ENCODE results near the gene CYBA. TPM values are rescaled to one million over a fixed set of nuclear protein-coding genes. Genes with fewer than 3 reads are reported as not detected.

Gene CYBA
- total and polyA plus RNA-seq, 9 of the 15 experiments (the other 6 are each of a cell fraction or from before 2014, with no cell fraction given): 0.34 to 683 (median 93.0) TPM

DNA sequence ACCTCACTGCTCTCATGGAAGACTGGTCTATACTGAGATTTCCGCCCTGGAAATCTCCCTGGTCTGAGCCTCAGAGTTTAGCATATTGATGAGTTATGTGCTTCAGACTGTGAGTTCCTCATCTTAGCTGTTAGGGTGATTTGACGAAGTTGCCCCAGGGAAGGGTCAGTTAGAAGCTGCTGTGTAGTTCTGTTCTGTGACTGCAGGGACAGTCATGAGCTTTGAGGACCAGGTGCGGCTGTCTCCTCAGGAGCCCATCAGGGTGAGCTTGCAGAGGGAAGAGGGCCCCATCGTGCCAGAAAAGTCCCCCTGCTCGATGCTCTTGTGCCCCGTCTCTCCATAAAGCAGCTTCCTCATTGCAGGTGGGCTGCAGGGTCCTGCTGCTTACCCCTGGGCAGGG, 40.8 kb downstream of the CYBA start:
- Histone ChIP-seq H3K9me1 (ENCODE audit: control insufficient read depth, insufficient read depth, low read length) (peaks cover 6% of the 10 kb centered on the region), H2AFZ (ENCODE audit: low read depth, low read length) (no peak overlapping the region), H3K36me3 (ENCODE audit: control insufficient read depth, insufficient read depth, low read length) (peaks cover 92% of the 10 kb centered on the region), H3K4me3 (no peak overlapping the region), H3K27ac (ENCODE audit: extremely low read depth, low read depth, low read length) (no peak overlapping the region), H4K20me1 (replicated peaks; ENCODE audit: control insufficient read depth, insufficient read depth, low read length) (peaks cover 14% of the 10 kb centered on the region; the same call in 1 of the 2 replicates), H3K79me2 (ENCODE audit: control insufficient read depth, insufficient read depth, low read length) (peaks cover 11% of the 10 kb centered on the region; the same call in 1 of the 3 replicates), H3K4me1 (replicated peaks in 1 of 2; ENCODE audit: control insufficient read depth in 2 of 2, insufficient read depth in 2 of 2, low read length in 2 of 2) (peaks cover 0 to 7% of the 10 kb centered on the region in 2 experiments; a peak in 1 of 5 replicates), H3K9me3 (replicated peaks; ENCODE audit: control insufficient read depth, insufficient read depth, low read depth, low read length) (no peaks in the 10 kb centered on the region), H3K4me2 (ENCODE audit: insufficient read depth, low read length) (no peak overlapping the region), H3K27me3 (ENCODE audit: control insufficient read depth in 2 of 2, insufficient read depth in 2 of 2, low read length in 2 of 2) (no peaks in the 10 kb centered on the region), H3K9ac (ENCODE audit: insufficient read depth in 1 of 2, low read depth in 2 of 2, low read length in 2 of 2) (no peak overlapping the region)
- WGBS (ENCODE audit: insufficient coverage, low coverage, missing lambda C conversion rate): 95% methylated on average over 6 of the region's 6 CpGs
- BruUV-seq (replicated peaks): no TSS peak
- ATAC-seq (peak; percentile 65), FAIRE-seq (no peak), DNase-seq (ENCODE audit: extremely low read depth in 1 of 4, low spot score in 3 of 4) (no peak)
- ChIA-PET POLR2A (interaction anchor here (0.7 to 1.6 kb wide), 2 partner anchors 9 to 173 kb away, joined by 4 read pairs; no protein-coding TSS in a partner anchor), CTCF (ENCODE audit: low intra/inter-chr PET ratio) (no interaction called here)
- in situ Hi-C loops (cut with MboI): no loop called here
- intact Hi-C loops (cut with micrococcal nuclease): no loop called here
- TF ChIP-seq POLR2B (IDR thresholded peaks at IDR 0.05; ENCODE audit: low read depth, partially characterized antibody): no peak
- TF ChIP-seq, protein P1, sequence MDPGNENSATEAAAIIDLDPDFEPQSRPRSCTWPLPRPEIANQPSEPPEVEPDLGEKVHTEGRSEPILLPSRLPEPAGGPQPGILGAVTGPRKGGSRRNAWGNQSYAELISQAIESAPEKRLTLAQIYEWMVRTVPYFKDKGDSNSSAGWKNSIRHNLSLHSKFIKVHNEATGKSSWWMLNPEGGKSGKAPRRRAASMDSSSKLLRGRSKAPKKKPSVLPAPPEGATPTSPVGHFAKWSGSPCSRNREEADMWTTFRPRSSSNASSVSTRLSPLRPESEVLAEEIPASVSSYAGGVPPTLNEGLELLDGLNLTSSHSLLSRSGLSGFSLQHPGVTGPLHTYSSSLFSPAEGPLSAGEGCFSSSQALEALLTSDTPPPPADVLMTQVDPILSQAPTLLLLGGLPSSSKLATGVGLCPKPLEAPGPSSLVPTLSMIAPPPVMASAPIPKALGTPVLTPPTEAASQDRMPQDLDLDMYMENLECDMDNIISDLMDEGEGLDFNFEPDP (CRISPR knock-in tag; IDR thresholded peaks at IDR 0.05): no peak
- TF ChIP-seq CBFA2T3 (IDR thresholded peaks at IDR 0.05): no peak
- no peak for TF ChIP-seq ZBTB8A (IDR thresholded peaks at IDR 0.05; ENCODE audit: partially characterized antibody)
- TF ChIP-seq NFXL1 (CRISPR knock-in tag; IDR thresholded peaks at IDR 0.05): no peak
- TF ChIP-seq RNF2 (IDR thresholded peaks at IDR 0.05): no peak
- no peak for TF ChIP-seq ZNF696 (CRISPR knock-in tag; conservative IDR thresholded peaks at IDR 0.05)
- TF ChIP-seq CCNT2 (IDR thresholded peaks at IDR 0.05; ENCODE audit: borderline replicate concordance, extremely low read depth, insufficient read length, low read depth, low read length): no peak
- no peak for TF ChIP-seq ZNF512 (tag; IDR thresholded peaks at IDR 0.05)
- TF ChIP-seq CTCF (IDR thresholded peaks at IDR 0.05 in 2 of 3, conservative IDR thresholded peaks at IDR 0.05 in 1 of 3; ENCODE audit: insufficient read depth in 2 of 3, low read depth in 1 of 3, low read length in 3 of 3): peak in 2 of 3 experiments; percentile 29 to 32; a peak in 2 of 6 replicates
- TF ChIP-seq ZNF280A (IDR thresholded peaks at IDR 0.05; ENCODE audit: low read depth, partially characterized antibody): no peak
- no peak for TF ChIP-seq IRF1 (CRISPR knock-in tag; IDR thresholded peaks at IDR 0.05; ENCODE audit: borderline replicate concordance)
